Measurements from ENCODE around the gene MCUB.

The MCUB gene

DNA sequence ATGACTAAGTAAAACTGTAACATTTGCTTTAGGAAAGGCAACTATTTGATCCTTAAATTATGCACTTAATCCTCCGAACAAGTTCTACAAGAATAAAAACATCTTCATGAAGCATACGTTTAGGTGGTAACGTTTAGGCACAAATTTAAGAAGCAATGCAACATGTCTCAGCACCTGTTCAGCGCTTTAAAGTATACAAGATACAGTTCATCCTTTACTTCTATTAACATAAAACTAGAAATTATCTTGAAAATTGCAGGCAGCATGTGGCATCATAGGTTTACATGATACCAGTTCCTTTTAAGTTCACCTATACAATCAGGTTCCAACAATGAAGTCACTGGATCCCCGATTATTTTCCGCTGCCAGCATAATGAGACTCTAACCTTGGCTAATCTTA lies 168.3 kb downstream of the MCUB start:
- no peak for DNase-seq (ENCODE audit: low read depth, low spot score)

GRCh38 chr4:109729117-109729717 lies 169.2 kb downstream of the MCUB start:
- peak; percentile 52 for DNase-seq (ENCODE audit: low read depth, low spot score)

GRCh38 chr4:109729718-109730618 lies 169.9 kb downstream of the MCUB start, which contains the start of gene PLA2G12A:
Gene PLA2G12A (minus strand): TSS chr4:109730070. CDS start chr4:109729809, 261 bp downstream.
- peak; percentile 86 for DNase-seq (ENCODE audit: low read depth, low spot score)

DNA sequence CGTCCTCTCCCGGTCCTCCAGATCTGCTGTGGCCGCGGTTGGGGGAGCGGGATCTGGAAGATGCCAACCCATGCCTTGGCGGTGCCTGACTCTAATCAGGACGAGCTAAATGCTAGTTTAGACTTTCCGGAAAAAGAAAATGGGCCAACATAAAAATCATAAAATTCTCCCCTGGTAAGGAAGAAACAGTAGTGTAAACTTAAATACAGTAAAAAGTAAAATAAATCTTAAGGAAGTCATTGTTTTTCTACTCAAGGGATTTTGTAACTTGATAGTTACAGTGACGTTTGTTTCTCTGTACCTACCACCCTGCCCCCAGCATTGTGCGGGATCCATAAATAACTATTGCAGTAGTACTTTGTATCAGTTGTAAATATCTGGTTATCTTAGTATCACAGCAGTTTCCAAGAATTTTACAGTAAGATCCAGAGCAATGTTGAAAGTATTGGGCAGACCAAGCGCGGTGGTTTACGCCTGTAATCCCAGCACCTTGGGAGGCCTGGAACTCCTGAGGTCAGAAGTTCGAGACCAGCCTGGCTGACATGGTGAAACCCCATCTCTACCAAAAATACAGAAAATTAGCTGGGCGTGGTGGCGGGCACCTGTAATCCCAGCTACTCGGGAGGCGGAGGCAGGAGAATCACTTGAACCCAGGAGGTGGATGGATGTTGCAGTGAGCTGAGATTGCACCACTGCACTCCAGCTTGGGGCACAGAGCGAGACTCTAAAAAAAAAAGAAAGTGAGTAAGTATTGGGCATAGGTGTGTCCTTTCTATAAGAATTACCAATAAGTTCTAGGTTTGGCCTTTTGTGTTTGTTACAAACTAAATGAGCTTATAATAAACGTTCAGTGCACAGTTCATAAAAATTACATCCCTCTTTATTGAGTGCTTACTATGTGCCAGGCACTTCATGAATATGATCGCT lies 170.8 kb downstream of the MCUB start:
- DNase-seq (ENCODE audit: low read depth, low spot score), result no peak

GRCh38 chr4:109733728-109734127 lies 173.7 kb downstream of the MCUB start:
- DNase-seq (ENCODE audit: low read depth, low spot score), result peak; percentile 14

GRCh38 chr4:109735566-109736365 lies 175.7 kb downstream of the MCUB start:
- peak; percentile 42 for DNase-seq (ENCODE audit: low read depth, low spot score)

Data from astrocyte of the hippocampus (primary cell).